NB4 (cell line): ENCODE data around the gene DEFB125.

Experiments used
- CTCF ChIP-seq: IDR thresholded peaks from one replicate; pipeline ENCODE4 v1.5.1; 2012; ENCODE audit warnings: low read depth, low read length
- MYC ChIP-seq: IDR thresholded peaks from 2 replicates; pipeline ENCODE4 v1.6.1; 2011; ENCODE audit warnings: low read depth, low read length
- POLR2A ChIP-seq: IDR thresholded peaks from 2 replicates; pipeline ENCODE4 v1.6.1; 2011; ENCODE audit warnings: mild to moderate bottlenecking; ENCODE audit not compliant: insufficient read length; ENCODE audit errors: extremely low read depth
- TF ChIP-seq, protein P1 (sequence below): IDR thresholded peaks from 2 replicates; pipeline ENCODE4 v1.6.1; 2011; ENCODE audit warnings: low read depth, low read length

DNA sequence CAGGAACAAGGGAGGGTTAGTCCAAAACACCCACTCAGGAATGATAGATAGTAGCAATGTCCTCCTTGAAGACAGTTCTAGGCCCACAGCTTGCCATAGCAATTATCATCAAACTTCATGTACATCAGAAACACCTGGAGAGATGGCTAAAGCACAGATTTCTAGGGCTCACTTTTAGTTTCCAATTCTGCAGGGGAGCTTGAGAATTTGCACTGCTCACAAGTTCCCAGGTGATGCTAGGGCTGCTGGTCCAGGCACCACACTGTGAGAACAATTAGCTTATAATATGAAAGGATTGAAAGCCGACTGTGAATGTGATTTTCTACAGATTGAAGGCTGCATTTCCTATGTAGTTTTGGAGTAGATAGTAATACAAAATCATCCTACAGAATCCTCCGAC is 58.4 kb downstream of the DEFB125 start:
- no peak for TF ChIP-seq POLR2A
- no peak for TF ChIP-seq CTCF
- TF ChIP-seq, protein P1, sequence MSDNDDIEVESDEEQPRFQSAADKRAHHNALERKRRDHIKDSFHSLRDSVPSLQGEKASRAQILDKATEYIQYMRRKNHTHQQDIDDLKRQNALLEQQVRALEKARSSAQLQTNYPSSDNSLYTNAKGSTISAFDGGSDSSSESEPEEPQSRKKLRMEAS, result no peak
- TF ChIP-seq MYC, result no peak
